HepG2 (cell line): ENCODE measurements around the gene ANKS1A. TPM values are rescaled to one million over a fixed set of nuclear protein-coding genes. Genes with fewer than 3 reads are reported as not detected.

Experiments used
- ATAC-seq: fragments of 200-7000 bp; cut with Tn5 transposase; 3 replicates; pipeline ENCODE4 v1.9.1; 2020; ENCODE audit warnings: mild to moderate bottlenecking, moderate library complexity
- BruUV-seq: library from RNA; stranded (reverse); fragments of 400-500 nt; replicated peaks from 2 replicates; lab custom pipeline; 2021; lab: Mats Ljungman, UMichigan
- CTCF ChIA-PET: fragments of 300-600 bp; formaldehyde crosslinking; extraction: SDS; loops from one replicate; lab custom pipeline; 2021; ENCODE audit warnings: low total read pairs, inconsistent platforms, low intra/inter-chr PET ratio; lab: Yijun Ruan, JAX
- POLR2A ChIA-PET: fragments of 350-600 bp; sonication (Branson Sonifier 250); formaldehyde crosslinking; loops from one replicate; lab custom pipeline; 2020; ENCODE audit warnings: antibody characterized with exemption, inconsistent platforms; lab: Yijun Ruan, JAX
- DNase-seq: peaks from one replicate; pipeline ENCODE4 v3.0.0-alpha.2; 2015; ENCODE audit warnings: low spot score
- FAIRE-seq: peaks from 3 replicates; lab custom pipeline; 2011; peaks lifted over from hg19 to GRCh38; lab: Jason Lieb, UNC
- H2AFZ ChIP-seq: one replicate; pipeline ENCODE4 v1.6.1; 2011; ENCODE audit warnings: low read length, inconsistent platforms
- H3K27ac ChIP-seq: fragments of 300-600 bp; 3 replicates; pipeline ENCODE4 v1.8.0; 2011; ENCODE audit warnings: mixed run types, mild to moderate bottlenecking, mixed read lengths, low read length, inconsistent platforms; ENCODE audit not compliant: insufficient read depth; ENCODE audit errors: extremely low read length
- H3K27me3 ChIP-seq, 2 experiments: fragments of 200-600 bp in 1 of 2; 2 replicates in 1 of 2; 3 replicates in 1 of 2; pipeline versions ENCODE4 v1.6.0 to v1.8.0; 2011; ENCODE audit warnings: low read length in 2 of 2, mild to moderate bottlenecking in 2 of 2, moderate library complexity in 2 of 2, inconsistent platforms in 1 of 2; ENCODE audit not compliant: insufficient read depth in 2 of 2, control insufficient read depth in 1 of 2
- H3K36me3 ChIP-seq, 2 experiments: fragments of 200-600 bp in 1 of 2; replicated peaks in 1 of 2; 2 replicates in 1 of 2; 3 replicates in 1 of 2; pipeline versions ENCODE4 v1.5.1 to v1.8.0; 2011; ENCODE audit warnings: low read length in 2 of 2, inconsistent platforms in 1 of 2; ENCODE audit not compliant: insufficient read depth in 2 of 2, control insufficient read depth in 1 of 2
- H3K4me1 ChIP-seq: 2 replicates; pipeline ENCODE4 v1.5.1; 2012; ENCODE audit warnings: low read length, inconsistent platforms; ENCODE audit not compliant: insufficient read depth
- H3K4me2 ChIP-seq: 2 replicates; pipeline ENCODE4 v1.6.0; 2011; ENCODE audit warnings: low read depth, low read length, inconsistent platforms
- H3K4me3 ChIP-seq, 3 experiments: fragments of 200-600 bp in 1 of 3; sonication (generic), shearing (Covaris generic) in 1 of 3; replicated peaks in 1 of 3; 2 replicates each; pipeline ENCODE4 v1.5.1; 2011 to 2016; ENCODE audit warnings: low read length in 3 of 3, inconsistent platforms in 2 of 3, low read depth in 2 of 3, mild to moderate bottlenecking in 2 of 3, control low read depth in 1 of 3, mixed read lengths in 1 of 3; ENCODE audit not compliant: insufficient read depth in 1 of 3
- H3K79me2 ChIP-seq: one replicate; pipeline ENCODE4 v1.6.1; 2011; ENCODE audit warnings: low read length, inconsistent platforms; ENCODE audit not compliant: insufficient read depth
- H3K9ac ChIP-seq: 2 replicates; pipeline ENCODE4 v1.6.0; 2011; ENCODE audit warnings: mild to moderate bottlenecking, low read depth, low read length, inconsistent platforms; ENCODE audit not compliant: insufficient read depth
- H3K9me3 ChIP-seq: 2 replicates; pipeline ENCODE4 v1.5.1; 2012; ENCODE audit warnings: mild to moderate bottlenecking, low read length
- H4K20me1 ChIP-seq: 2 replicates; pipeline ENCODE4 v1.6.0; 2011; ENCODE audit warnings: inconsistent platforms, mild to moderate bottlenecking, low read length, moderate library complexity; ENCODE audit not compliant: insufficient read depth
- ARNT ChIP-seq: fragments of 450-650 bp; IDR thresholded peaks from 2 replicates; pipeline ENCODE4 v1.6.1; 2017
- HNRNPLL ChIP-seq: fragments of 200-400 bp; formaldehyde crosslinking; IDR thresholded peaks from 2 replicates; pipeline ENCODE4 v1.6.1; 2017; ENCODE audit warnings: mild to moderate bottlenecking, low read depth, low read length; ENCODE audit not compliant: poor library complexity, severe bottlenecking
- MIXL1 ChIP-seq: IDR thresholded peaks from 2 replicates; pipeline ENCODE4 v1.6.1; 2016
- NR1H2 ChIP-seq: sonication (generic); formaldehyde crosslinking; IDR thresholded peaks from 2 replicates; pipeline ENCODE4 v1.8.1; 2022; ENCODE audit warnings: low read depth, missing genetic modification reagents, borderline replicate concordance
- PAX8 ChIP-seq: sonication (generic); formaldehyde crosslinking; IDR thresholded peaks from 2 replicates; pipeline ENCODE4 v1.8.0; 2022; ENCODE audit warnings: mild to moderate bottlenecking, missing genetic modification reagents, borderline replicate concordance
- PTBP1 ChIP-seq: fragments of 200-400 bp; formaldehyde crosslinking; IDR thresholded peaks from 2 replicates; pipeline ENCODE4 v1.6.1; 2018; ENCODE audit warnings: low read length, low read depth; ENCODE audit not compliant: poor library complexity, severe bottlenecking
- REL ChIP-seq: sonication (generic); formaldehyde crosslinking; conservative IDR thresholded peaks from 2 replicates; pipeline ENCODE4 v1.8.0; 2022; ENCODE audit warnings: mild to moderate bottlenecking, missing genetic modification reagents, moderate library complexity
- REPIN1 ChIP-seq: sonication (generic); formaldehyde crosslinking; IDR thresholded peaks from 2 replicates; pipeline ENCODE4 v1.8.0; 2022; ENCODE audit warnings: missing genetic modification reagents, low read depth, mild to moderate bottlenecking, borderline replicate concordance
- SP1 ChIP-seq, 2 experiments: fragments of 450-650 bp in 1 of 2; sonication (generic) in 1 of 2; formaldehyde crosslinking in 1 of 2; IDR thresholded peaks; 2 replicates each; pipeline versions ENCODE4 v1.4.0 to v1.6.1; 2016 to 2020; ENCODE audit warnings: missing genetic modification reagents in 1 of 2
- TEAD2 ChIP-seq: sonication (generic); formaldehyde crosslinking; IDR thresholded peaks from 2 replicates; pipeline ENCODE4 v1.9.0; 2021; ENCODE audit warnings: missing genetic modification reagents
- ZNF30 ChIP-seq: sonication (generic); formaldehyde crosslinking; IDR thresholded peaks from 2 replicates; pipeline ENCODE4 v1.5.0; 2020; ENCODE audit warnings: mild to moderate bottlenecking, missing genetic modification reagents
- ZNF451 ChIP-seq: sonication (generic); formaldehyde crosslinking; IDR thresholded peaks from 2 replicates; pipeline ENCODE4 v1.5.0; 2020; ENCODE audit warnings: mild to moderate bottlenecking, missing genetic modification reagents
- ZNF552 ChIP-seq: sonication (generic); formaldehyde crosslinking; IDR thresholded peaks from 2 replicates; pipeline ENCODE4 v1.9.0; 2022; ENCODE audit warnings: missing genetic modification reagents, mild to moderate bottlenecking, borderline replicate concordance
- ZNF577 ChIP-seq: sonication (generic); formaldehyde crosslinking; IDR thresholded peaks from 2 replicates; pipeline ENCODE4 v1.4.0; 2020; ENCODE audit warnings: mild to moderate bottlenecking, low read depth, missing genetic modification reagents, borderline replicate concordance
- ZNF761 ChIP-seq: sonication (generic); formaldehyde crosslinking; conservative IDR thresholded peaks from 2 replicates; pipeline ENCODE4 v1.4.0; 2020; ENCODE audit warnings: mild to moderate bottlenecking, missing genetic modification reagents
- WGBS: methylation state at CpG from one replicate; pipeline ENCODE4 v1.1.6; 2017; ENCODE audit warnings: low lambda C conversion rate; 5-methylcytosine and 5-hydroxymethylcytosine counted together
- in situ Hi-C: cut with HindIII; loops from 2 replicates; pipeline ENCODE4 v1.10.0; 2017; ENCODE audit warnings: low pct_unique_long_range_greater_than_20kb; ENCODE audit not compliant: extremely low pct_ligation_motif_present
- intact Hi-C: fragments of 100-400 bp; cut with micrococcal nuclease; formaldehyde crosslinking; loops from one replicate; pipeline ENCODE4 v1.10.0; 2022; ENCODE audit not compliant: unreplicated experiment
- polyA plus RNA-seq, 8 experiments: library from polyadenylated mRNA; depleted of rRNA in 3 of 8; stranded (reverse) in 7 of 8; unstranded in 1 of 8; fragments of >200 nt; fragmentation: Illumina TruSeq in 4 of 8; extraction: Trizol in 4 of 8; gene quantifications; 2 replicates each; pipeline versions ENCODE4 v1.2.1 to v1.2.3, GENCODE V29; 2011 to 2016; ENCODE audit warnings: low read depth in 4 of 8, missing spikeins in 1 of 8, mixed read lengths in 1 of 8; ENCODE audit not compliant: insufficient read depth in 1 of 8
- total RNA-seq, 5 experiments: library from RNA; depleted of rRNA; stranded (reverse); fragments of >200 nt; fragmentation: Illumina TruSeq; extraction: Trizol; gene quantifications; 2 replicates each; pipeline ENCODE4 v1.2.3, GENCODE V29; 2016; ENCODE audit warnings: low read depth in 1 of 5
- TF ChIP-seq, protein P1 (sequence below): IDR thresholded peaks from 2 replicates; pipeline ENCODE4 v1.6.1; 2016; ENCODE audit warnings: mild to moderate bottlenecking, missing biosample characterization, missing genetic modification reagents
- TF ChIP-seq, protein P2 (sequence below): sonication (generic); formaldehyde crosslinking; IDR thresholded peaks from 2 replicates; pipeline ENCODE4 v1.5.0; 2020; ENCODE audit warnings: mild to moderate bottlenecking, missing genetic modification reagents, borderline replicate concordance

Gene ANKS1A
- total and polyA plus RNA-seq, 2 of the 13 experiments (the other 11 are each of a cell fraction or from before 2014, with no cell fraction given): 7.2 to 15.1 TPM

DNA sequence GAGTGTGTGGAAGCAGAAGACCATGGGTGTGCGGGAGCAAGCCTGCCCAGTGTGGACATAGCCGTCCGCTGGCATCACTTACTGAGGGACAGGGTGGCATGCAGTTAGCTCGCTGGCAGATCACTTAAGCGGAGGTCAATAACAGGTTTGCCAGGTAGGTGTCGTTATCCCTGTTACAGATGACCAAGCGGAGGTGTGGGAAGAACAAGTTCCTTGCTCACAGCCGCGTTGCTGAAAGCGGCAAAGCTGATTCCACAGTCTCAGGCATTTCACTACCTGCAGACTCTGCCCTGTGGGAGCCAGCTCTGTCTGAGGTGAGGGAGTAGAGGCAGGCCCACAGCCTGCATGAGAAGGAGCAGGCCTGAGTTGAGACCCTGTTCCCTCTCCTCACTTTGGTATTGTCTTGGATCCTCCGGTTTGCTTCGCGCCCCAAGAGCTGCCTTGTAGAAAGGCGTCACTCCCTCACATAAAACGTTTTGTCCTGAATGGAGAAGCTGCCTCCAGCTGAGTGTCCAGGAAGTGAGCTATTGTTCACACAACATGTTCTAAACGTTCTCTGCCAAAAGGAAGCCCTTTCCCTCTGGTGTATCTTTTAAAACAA, 155.2 kb downstream of the ANKS1A start:
- Histone ChIP-seq H3K9me3 (no peaks in the 10 kb centered on the region), H3K4me2 (no peak overlapping the region)
- in situ Hi-C loops: no loop called here

More for the DNA sequence above, 155.2 kb downstream of the ANKS1A start:
- no peak overlapping the region for H2AFZ ChIP-seq
- ChIA-PET CTCF (no interaction called here), POLR2A (no interaction called here)
- H3K27ac ChIP-seq: no peak overlapping the region
- intact Hi-C loops: no loop called here
- TF ChIP-seq NR1H2 (CRISPR knock-in tag) (no peak), ZNF577 (no peak), MIXL1 (no peak), PAX8 (CRISPR knock-in tag) (no peak), HNRNPLL (no peak), ZNF451 (CRISPR knock-in tag) (no peak), TEAD2 (no peak), PTBP1 (no peak), ARNT (no peak), ZNF761 (no peak), REL (no peak), ZNF30 (CRISPR knock-in tag) (no peak), SP1 (IDR thresholded peaks at IDR 0.05) (no peak), SP1 (CRISPR knock-in tag; IDR thresholded peaks at IDR 0.05) (no peak), ZNF552 (CRISPR knock-in tag) (no peak), REPIN1 (CRISPR knock-in tag) (no peak)
- TF ChIP-seq, protein P1, sequence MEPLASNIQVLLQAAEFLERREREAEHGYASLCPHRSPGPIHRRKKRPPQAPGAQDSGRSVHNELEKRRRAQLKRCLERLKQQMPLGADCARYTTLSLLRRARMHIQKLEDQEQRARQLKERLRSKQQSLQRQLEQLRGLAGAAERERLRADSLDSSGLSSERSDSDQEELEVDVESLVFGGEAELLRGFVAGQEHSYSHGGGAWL (CRISPR knock-in tag): no peak
- TF ChIP-seq, protein P2, sequence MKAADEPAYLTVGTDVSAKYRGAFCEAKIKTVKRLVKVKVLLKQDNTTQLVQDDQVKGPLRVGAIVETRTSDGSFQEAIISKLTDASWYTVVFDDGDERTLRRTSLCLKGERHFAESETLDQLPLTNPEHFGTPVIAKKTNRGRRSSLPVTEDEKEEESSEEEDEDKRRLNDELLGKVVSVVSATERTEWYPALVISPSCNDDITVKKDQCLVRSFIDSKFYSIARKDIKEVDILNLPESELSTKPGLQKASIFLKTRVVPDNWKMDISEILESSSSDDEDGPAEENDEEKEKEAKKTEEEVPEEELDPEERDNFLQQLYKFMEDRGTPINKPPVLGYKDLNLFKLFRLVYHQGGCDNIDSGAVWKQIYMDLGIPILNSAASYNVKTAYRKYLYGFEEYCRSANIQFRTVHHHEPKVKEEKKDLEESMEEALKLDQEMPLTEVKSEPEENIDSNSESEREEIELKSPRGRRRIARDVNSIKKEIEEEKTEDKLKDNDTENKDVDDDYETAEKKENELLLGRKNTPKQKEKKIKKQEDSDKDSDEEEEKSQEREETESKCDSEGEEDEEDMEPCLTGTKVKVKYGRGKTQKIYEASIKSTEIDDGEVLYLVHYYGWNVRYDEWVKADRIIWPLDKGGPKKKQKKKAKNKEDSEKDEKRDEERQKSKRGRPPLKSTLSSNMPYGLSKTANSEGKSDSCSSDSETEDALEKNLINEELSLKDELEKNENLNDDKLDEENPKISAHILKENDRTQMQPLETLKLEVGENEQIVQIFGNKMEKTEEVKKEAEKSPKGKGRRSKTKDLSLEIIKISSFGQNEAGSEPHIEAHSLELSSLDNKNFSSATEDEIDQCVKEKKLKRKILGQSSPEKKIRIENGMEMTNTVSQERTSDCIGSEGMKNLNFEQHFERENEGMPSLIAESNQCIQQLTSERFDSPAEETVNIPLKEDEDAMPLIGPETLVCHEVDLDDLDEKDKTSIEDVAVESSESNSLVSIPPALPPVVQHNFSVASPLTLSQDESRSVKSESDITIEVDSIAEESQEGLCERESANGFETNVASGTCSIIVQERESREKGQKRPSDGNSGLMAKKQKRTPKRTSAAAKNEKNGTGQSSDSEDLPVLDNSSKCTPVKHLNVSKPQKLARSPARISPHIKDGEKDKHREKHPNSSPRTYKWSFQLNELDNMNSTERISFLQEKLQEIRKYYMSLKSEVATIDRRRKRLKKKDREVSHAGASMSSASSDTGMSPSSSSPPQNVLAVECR: no peak
- H4K20me1 ChIP-seq: no peaks in the 10 kb centered on the region
- BruUV-seq: no TSS peak
- no peak overlapping the region for H3K9ac ChIP-seq
- H3K4me1 ChIP-seq: no peaks in the 10 kb centered on the region
- FAIRE-seq (no peak), ATAC-seq (no peak), DNase-seq (no peak)
- peaks cover 4 to 14% of the 10 kb centered on the region in 2 experiments; a peak in 4 of 5 replicates for H3K36me3 ChIP-seq
- H3K27me3 ChIP-seq: no peaks in the 10 kb centered on the region
- H3K79me2 ChIP-seq: no peaks in the 10 kb centered on the region
- no peak overlapping the region for H3K4me3 ChIP-seq
- 92% methylated on average over 16 of the region's 16 CpGs for WGBS
